Motor neuron (in vitro differentiated cells): ENCODE data around the gene COL11A1. TPM values are rescaled to one million over a fixed set of nuclear protein-coding genes. Genes with fewer than 3 reads are reported as not detected.
"Not testable (repeated sequence)": the region's sequence is repeated elsewhere in the genome, so short reads cannot be mapped to it uniquely, and the experiment has no call there.

Source experiments
- ATAC-seq, 8 experiments: fragments of 200-7000 bp; cut with Tn5 transposase; replicated peaks in 6 of 8; 2 replicates each; pipeline ENCODE4 v1.8.0; 2021; ENCODE audit warnings: mild to moderate bottlenecking in 8 of 8, moderate library complexity in 8 of 8
- H3K27ac ChIP-seq, 2 donors: fragments of 250-450 bp; sonication (Bioruptor Pico); 2 replicates each; pipeline ENCODE4 v1.9.0; 2021; ENCODE audit warnings: antibody characterized with exemption in 2 of 2, mild to moderate bottlenecking in 2 of 2, moderate library complexity in 1 of 2
- H3K4me1 ChIP-seq, 2 donors: fragments of 250-450 bp; sonication (Bioruptor Pico); replicated peaks in 1 of 2; 2 replicates each; pipeline ENCODE4 v1.6.1; 2021; ENCODE audit warnings: antibody characterized with exemption in 2 of 2, mild to moderate bottlenecking in 2 of 2, moderate library complexity in 1 of 2
- H3K4me3 ChIP-seq, 5 donors: fragments of 250-450 bp; sonication (Bioruptor Pico); 2 replicates each; pipeline ENCODE4 v1.9.0; 2021; ENCODE audit warnings: antibody characterized with exemption in 5 of 5, mild to moderate bottlenecking in 5 of 5, moderate library complexity in 4 of 5
- WGBS, 10 experiments: fragments of 450-650 bp; shearing (Covaris generic); methylation state at CpG; one replicate each; pipeline ENCODE4 v1.0.0; 2022; 5-methylcytosine and 5-hydroxymethylcytosine counted together
- in situ Hi-C, 9 experiments: fragments of 400-800 bp; cut with MboI; loops; one replicate each; pipeline ENCODE4 v1.15.0; 2021; ENCODE audit warnings: low sequenced_read_pairs in 9 of 9, low pct_unique_long_range_greater_than_20kb in 2 of 9; ENCODE audit not compliant: unreplicated experiment in 9 of 9
- total RNA-seq, 8 experiments: library from RNA; unstranded; fragments of 300-600 nt; gene quantifications; 2 replicates each; pipeline versions ENCODE4 v1.2.3 to v1.2.4, GENCODE V29; 2022

The COL11A1 gene
- total RNA-seq = 100 to 1,000 TPM in 2 of 8 experiments, 10 to 100 TPM in 3, 1 to 10 TPM in 3; 3.5 to 305 (median 20.2) TPM

DNA sequence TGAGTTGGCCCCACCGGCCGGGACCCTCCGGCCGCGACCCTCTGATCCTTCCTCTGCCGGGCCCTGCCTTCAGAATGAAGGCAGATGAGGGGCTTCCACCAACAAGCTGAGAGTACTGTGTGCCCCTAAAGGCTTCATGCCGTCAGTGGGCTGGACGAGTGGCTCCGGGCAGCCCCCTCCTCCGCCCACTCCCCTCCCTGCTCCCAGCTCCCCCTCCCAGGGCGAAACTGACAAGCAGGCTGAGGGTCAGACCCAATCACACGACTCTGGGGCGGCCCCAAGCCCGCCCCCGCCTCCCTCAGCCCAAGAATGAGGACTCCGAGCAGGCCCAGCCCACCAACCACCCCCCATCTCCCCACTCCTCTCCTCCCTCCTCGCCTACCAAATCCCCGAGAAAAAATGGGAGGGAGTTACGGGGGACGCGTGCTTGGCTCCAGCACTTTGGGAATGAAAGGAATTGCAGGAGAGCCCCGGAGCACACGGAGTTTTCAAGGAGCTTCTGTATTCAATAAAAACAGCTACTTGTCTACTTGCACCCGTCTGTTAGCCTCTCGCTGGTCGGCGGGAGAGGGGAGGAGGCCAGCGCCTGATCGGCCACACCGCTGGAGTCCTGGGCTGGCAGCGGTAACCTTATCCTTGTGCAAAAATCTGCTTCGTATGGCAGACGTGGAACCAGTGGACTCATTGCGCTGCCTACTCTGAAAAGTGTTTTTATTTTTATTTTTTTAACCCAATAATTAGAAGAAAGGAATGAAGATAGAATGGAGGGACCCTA lies at the start of gene COL11A1:
Gene COL11A1, minus strand, starts transcription at position 147 of the 775 bp plus-strand sequence. CDS start 344 bp downstream, outside the sequence.
- H3K4me1 ChIP-seq = peaks cover 0 to 3% of the 10 kb centered on the region in 2 donors
- WGBS, 10 experiments = 5 to 92% (median 11%) methylated on average over 3 to 22 of the region's 34 CpGs; no CpG with 5 or more reads in 4 of the 10 experiments
- peak within 1 kb of the TSS; percentile 16 to 35 (median 34) for H3K4me3 ChIP-seq
- no peak within 1 kb of the TSS for H3K27ac ChIP-seq
- ATAC-seq = peak in 7 of 8 experiments; percentile 7 to 87 (median 75)
- in situ Hi-C loops = loop anchor here in 1 of 9 experiments (25.0 kb wide), 2 partner anchors 104 to 329 kb away; no protein-coding TSS in a partner anchor

DNA sequence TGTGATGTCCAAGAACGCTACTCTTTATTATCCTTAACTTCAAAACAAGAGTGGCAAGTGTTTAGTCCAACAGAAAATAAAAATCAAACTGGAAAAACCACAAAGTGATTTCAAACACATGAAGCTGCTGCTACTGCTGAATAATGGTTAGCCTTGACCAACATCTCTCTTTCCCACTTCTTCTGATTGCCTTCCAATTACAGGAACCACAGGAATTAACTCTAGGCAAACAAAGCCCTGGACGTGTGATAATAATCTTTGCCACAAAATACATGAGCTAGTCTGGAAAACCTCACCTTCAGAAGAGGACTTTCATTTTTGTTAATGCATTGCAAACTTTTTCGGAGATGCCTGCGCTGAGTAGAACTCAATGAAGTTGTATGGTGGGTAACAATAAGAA lies 48.6 kb upstream of the COL11A1 start:
- no peak for ATAC-seq
- H3K4me1 ChIP-seq = no peaks in the 10 kb centered on the region
- no peak overlapping the region for H3K27ac ChIP-seq
- in situ Hi-C loops = no loop called here
- no peak overlapping the region for H3K4me3 ChIP-seq
- 31 to 98% (median 81%) methylated on average over 3 to 4 of the region's 4 CpGs for WGBS, 10 experiments

DNA sequence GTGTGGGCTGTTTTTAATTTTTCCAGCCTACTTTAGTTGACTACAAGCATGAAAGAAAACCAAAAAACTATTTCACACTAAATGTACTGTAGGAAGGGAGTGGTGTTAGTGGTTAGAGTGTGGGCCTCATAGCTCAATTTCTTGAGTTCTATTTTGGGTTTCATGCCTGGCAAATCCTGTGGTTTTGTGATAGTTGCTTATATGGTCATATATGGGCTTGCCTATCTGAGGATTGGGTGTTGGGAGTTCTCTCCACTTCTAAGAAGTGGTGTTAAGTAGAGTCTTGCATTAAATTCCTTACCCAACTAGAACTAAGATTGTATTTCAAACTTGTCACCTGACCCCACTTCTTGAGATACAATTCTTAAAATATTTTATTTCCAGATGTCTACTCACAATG lies 37.8 kb upstream of the COL11A1 start:
- Histone ChIP-seq H3K4me1 (no peaks in the 10 kb centered on the region), H3K27ac (no peak overlapping the region), H3K4me3 (no peak overlapping the region)
- no peak for ATAC-seq
- in situ Hi-C loops = no loop called here

DNA sequence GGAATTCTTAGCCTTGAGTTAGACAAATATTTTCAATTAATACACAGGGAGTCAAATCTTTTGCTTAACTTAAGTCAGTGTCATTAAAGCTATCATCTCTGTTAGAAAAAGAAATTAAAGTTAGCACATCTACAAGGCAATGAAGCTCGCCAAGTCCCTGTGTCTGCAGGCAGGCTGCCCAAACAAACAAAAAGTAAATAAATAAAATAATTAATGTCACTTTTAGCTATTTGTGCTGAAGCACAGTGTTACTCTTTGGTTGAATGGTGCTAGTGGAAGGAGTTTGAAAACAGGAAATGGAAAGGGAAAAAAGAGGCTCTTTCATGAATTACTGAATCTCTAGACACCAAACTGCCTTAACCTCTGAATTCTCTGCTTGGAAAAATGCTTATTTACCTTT lies 37.1 kb upstream of the COL11A1 start:
- in situ Hi-C loops = no loop called here
- no peak for ATAC-seq
- 17 to 100% (median 57%) methylated on average over 1 of the region's 1 CpG; no CpG with 5 or more reads in 1 of the 10 experiments for WGBS, 10 experiments

DNA sequence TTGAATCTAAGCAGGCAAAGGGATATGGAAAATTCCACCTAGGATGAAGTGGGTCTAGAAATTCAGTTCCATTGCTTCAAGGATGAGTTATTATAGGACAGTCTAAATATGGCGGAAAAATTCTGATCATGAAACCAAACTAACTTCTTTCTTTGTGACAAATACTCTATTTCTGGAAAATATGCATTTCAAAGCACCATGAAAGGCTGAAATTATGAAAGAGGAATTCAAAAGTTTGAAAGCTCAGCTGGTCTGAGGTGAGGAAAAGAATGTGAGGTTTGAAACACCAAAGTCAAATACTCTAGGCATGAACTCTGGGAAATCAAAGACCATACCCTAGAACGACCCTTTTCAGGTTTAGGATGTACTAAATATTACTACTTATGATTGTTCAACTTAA lies 36.4 kb upstream of the COL11A1 start:
- no peaks in the 10 kb centered on the region for H3K4me1 ChIP-seq
- no peak overlapping the region for H3K4me3 ChIP-seq
- ATAC-seq = no peak
- no peak overlapping the region for H3K27ac ChIP-seq
- WGBS, 10 experiments = 34 to 100% (median 82%) methylated on average over 1 to 2 of the region's 2 CpGs
- in situ Hi-C loops = no loop called here

More for the DNA sequence above, 37.1 kb upstream of the COL11A1 start:
- Histone ChIP-seq H3K4me3 (no peak overlapping the region), H3K4me1 (no peaks in the 10 kb centered on the region), H3K27ac (no peak overlapping the region)

DNA sequence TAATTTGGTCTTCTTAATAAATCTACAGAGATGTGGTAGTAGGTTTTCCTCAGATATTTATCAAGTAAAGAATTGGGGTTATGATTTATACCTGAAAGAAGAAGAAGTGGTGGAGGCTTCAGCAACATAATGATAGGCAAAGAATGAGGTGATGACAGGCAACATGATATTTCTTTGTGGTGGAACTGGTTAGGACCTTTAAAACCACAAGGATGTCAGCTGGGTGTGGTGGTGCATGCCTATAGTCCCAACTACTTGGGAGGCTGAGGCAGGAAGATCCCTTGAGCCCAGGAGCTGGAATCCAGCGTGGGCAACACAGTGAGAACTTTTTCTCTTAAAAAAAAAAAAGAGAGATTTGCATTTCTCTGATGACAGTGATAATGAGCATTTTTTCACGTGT lies 34.1 kb upstream of the COL11A1 start:
- 0 to 64% (median 60%) methylated on average over 1 to 2 of the region's 2 CpGs for WGBS, 10 experiments
- ATAC-seq = no peak

DNA sequence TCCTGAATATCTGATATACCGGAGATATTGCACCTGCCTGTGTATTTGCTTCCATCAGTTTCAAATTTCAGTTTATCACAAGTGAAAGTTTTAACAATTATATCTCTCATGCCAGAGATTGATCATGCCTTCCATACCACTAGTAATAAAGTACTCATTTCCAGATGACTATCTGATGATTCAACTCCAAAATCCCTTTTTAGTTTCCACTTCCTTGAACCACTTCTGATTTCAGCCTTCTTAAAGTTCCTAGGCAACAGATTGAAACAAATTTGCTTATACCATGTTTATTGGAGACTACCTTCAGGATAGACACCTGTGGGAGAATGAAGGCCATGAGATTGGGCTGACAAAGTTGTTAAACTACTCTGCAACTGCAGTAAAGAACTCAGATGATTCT lies 21.5 kb upstream of the COL11A1 start:
- ATAC-seq = no peak
- Histone ChIP-seq H3K4me3 (no peak overlapping the region), H3K4me1 (no peaks in the 10 kb centered on the region), H3K27ac (no peak overlapping the region)
- in situ Hi-C loops = no loop called here
- 60 to 100% (median 79%) methylated on average over 1 of the region's 1 CpG; no CpG with 5 or more reads in 4 of the 10 experiments for WGBS, 10 experiments

More for the DNA sequence above, 34.1 kb upstream of the COL11A1 start:
- no peak overlapping the region for H3K4me3 ChIP-seq
- H3K4me1 ChIP-seq = no peaks in the 10 kb centered on the region
- H3K27ac ChIP-seq = no peak overlapping the region
- in situ Hi-C loops = no loop called here

DNA sequence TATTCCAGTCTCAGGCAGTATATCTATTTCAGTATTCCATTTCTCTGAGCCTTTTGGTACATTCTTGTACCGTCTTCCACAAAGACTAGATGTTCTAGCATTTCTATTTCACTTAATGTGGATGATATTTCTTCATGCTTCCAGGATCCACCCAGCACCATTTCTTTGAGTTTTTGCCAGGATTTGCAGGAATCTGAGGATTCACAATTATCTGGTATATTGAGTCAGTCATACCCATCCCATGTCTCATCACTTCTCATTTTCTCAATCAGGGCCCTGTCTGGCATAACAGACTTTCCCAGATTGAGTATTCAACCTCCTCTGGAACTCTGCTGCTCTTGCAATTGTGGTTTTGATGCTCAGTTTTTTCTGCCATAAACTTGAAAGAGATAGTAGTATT lies 20.9 kb upstream of the COL11A1 start:
- 14 to 86% (median 42%) methylated on average over 1 of the region's 1 CpG; no CpG with 5 or more reads in 3 of the 10 experiments for WGBS, 10 experiments

DNA sequence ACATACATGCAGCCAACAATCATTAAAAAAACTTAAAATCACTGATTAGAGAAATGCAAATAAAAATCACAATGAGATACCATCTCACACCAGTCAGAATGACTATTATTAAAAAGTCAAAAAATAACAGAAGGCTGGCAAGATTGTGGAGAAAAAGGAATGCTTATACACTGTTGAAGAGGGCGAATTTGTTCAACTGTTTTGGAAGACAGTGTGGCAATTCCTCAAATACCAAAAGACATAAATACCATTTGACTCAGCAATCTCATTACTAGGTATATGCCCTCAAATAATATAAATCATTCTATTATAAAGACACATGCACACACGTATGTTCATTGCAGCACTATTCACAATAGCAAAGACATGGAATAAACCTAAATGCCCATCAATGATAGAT lies 19.9 kb upstream of the COL11A1 start:
- ATAC-seq, H3K27ac ChIP-seq, H3K4me3 ChIP-seq, H3K4me1 ChIP-seq, in situ Hi-C loops: not testable (repeated sequence)
- 50 to 100% (median 87%) methylated on average over 1 to 2 of the region's 2 CpGs; no CpG with 5 or more reads in 2 of the 10 experiments for WGBS, 10 experiments

More for the DNA sequence above, 20.9 kb upstream of the COL11A1 start:
- no peak overlapping the region for H3K27ac ChIP-seq
- in situ Hi-C loops = no loop called here
- peak in 1 of 8 experiments; percentile 38 for ATAC-seq
- no peak overlapping the region for H3K4me3 ChIP-seq
- H3K4me1 ChIP-seq = no peaks in the 10 kb centered on the region

DNA sequence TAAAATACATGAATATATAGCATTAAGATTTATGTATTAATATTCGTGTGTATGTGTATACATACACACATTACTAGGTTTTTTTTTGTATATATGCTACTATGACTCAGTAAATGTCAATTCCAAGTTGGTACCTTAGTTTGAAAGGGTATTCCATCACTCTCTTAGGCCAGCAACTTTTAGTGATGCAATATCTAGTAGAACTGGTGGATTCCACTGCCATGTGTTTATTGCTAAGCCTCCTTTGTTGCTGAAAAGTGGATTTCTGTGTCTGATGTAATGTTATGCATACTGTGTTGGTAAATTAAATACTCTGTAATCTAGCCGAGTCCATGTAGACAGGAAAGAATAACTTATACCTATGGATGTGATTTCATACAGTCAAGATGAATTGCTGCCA lies 16.9 kb upstream of the COL11A1 start:
- in situ Hi-C loops = no loop called here
- Histone ChIP-seq H3K27ac (no peak overlapping the region), H3K4me1 (no peaks in the 10 kb centered on the region), H3K4me3 (no peak overlapping the region)
- 17 to 100% (median 91%) methylated on average over 1 to 2 of the region's 2 CpGs; no CpG with 5 or more reads in 1 of the 10 experiments for WGBS, 10 experiments
- no peak for ATAC-seq

DNA sequence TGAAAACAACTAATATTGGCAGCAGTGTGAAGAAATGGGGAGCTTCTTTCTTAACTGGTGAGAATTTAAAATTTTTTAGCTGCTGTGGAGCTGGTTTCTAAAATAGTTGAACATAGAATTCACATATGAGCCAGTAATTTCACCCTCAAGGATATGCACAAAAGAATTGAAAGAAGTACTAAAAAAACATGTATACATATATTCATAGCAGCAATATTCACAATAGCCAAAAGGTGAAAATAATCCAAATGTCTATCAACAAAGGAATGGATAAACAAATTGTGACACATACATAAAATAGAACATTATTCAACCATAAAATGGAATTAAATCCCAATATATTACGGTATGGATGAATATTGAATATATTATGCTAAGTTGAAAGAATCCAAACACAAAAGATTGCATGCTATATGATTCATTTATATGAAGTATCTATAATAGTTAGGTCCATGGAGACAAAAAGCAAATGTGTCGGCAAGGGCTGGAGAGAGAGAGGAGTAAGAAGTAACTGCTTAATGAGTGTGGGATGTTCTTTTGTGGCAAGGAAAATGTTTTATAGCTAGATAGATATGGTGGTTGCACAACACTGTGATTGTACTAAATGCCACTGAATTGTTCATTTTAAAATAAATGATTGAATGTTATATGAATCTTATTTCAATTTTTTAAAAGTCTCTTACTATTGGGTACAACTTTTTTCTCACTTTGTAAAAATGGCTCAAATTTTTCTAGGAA lies 14.8 kb upstream of the COL11A1 start:
- peak in 3 of 8 experiments; percentile 17 to 96 (median 29) for ATAC-seq
- Histone ChIP-seq H3K27ac (no peak overlapping the region), H3K4me3 (no peak overlapping the region), H3K4me1 (no peaks in the 10 kb centered on the region)
- 8 to 100% (median 82%) methylated on average over 1 to 2 of the region's 2 CpGs; no CpG with 5 or more reads in 1 of the 10 experiments for WGBS, 10 experiments
- in situ Hi-C loops = loop anchor here in 1 of 9 experiments (25.0 kb wide), 2 partner anchors 89 to 314 kb away; no protein-coding TSS in a partner anchor

DNA sequence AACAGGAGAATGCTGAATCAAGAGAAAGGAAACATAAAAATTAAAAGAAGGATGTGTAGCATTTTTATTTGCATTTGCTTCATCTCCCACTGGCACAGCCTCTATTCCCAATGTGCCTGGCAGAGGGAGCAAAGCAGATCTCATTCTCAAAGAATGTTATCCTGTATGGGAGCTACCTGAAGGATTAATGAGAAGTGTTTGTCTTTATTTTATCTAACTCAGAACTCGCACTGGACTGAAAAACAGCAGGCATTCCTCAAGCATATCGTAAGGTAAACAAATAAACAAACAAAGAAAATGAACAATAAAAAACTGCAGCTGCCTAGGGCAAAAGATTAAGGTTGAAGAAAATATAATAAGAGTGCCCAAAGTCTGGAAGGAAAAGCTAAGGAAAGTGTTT lies 12.7 kb upstream of the COL11A1 start:
- in situ Hi-C loops = loop anchor here in 1 of 9 experiments (25.0 kb wide), 2 partner anchors 91 to 316 kb away; no protein-coding TSS in a partner anchor
- no peak for ATAC-seq
- Histone ChIP-seq H3K4me3 (no peak overlapping the region), H3K27ac (no peak overlapping the region), H3K4me1 (no peaks in the 10 kb centered on the region)
- WGBS, 10 experiments = 20 to 100% (median 88%) methylated on average over 1 to 2 of the region's 2 CpGs

DNA sequence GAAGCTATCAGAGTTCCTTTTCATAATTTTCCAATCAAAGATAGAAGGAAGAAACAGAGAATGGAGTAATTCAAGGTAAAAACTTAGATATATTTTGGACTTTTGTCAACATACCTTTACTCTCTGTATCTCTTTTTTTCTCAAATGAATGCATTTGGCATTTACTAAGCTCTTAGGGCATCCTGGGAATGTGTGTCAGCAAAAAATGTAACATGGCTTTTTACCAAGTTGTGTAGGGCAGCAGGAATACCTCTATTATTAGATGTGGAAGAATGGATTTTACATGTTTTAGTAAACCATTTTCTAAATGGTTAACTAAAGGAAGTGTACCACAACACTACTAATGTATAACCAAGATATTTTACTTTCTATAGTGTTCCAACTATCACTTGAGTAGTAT lies 4.2 kb upstream of the COL11A1 start:
- no peaks in the 10 kb centered on the region for H3K4me1 ChIP-seq
- H3K4me3 ChIP-seq = no peak overlapping the region
- H3K27ac ChIP-seq = no peak overlapping the region
- ATAC-seq = no peak
- in situ Hi-C loops = loop anchor here in 1 of 9 experiments (25.0 kb wide), 2 partner anchors 100 to 325 kb away; no protein-coding TSS in a partner anchor
